ENCODE results near the gene SLC22A25. TPM values are rescaled to one million over a fixed set of nuclear protein-coding genes. Genes with fewer than 3 reads are reported as not detected.
"Not testable (repeated sequence)": the region's sequence is repeated elsewhere in the genome, so short reads cannot be mapped to it uniquely, and the experiment has no call there.

The SLC22A25 gene
- total RNA-seq (2014; rRNA removed; shearing (Covaris generic)) = not detected in 2 replicates

- DNase-seq (ENCODE audit: low read depth) = no peak
These were observed at the start of gene SLC22A25 for GRCh38 chr11:63243533-63243932. TSS of gene SLC22A25 (minus strand) at chr11:63243599. CDS start at chr11:63229652, 13,947 bp downstream.

- DNase-seq (ENCODE audit: low read depth) = no peak
These were observed 46.9 kb upstream of the SLC22A25 start for GRCh38 chr11:63290285-63290684.

DNA sequence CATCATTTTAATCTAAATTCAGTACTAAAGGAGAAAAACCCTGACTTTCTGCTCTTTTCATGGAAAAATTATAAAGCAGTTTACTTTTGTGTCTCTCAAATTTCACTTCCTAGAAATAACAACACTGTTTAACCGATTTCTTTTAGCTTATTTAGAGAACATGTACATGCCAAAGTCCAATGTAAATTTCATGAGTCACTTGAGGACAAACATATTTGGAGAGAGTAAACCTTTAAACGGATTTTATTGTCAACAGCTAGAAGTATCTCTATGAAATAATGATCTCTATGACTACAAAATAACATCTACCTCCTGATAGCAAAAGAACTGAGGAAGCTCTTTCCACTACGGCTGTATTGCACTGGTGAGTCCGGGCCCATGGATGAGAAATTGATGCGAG, 46.3 kb upstream of the SLC22A25 start:
- no peak for DNase-seq (ENCODE audit: low read depth)

GRCh38 chr11:63282579-63282978, 39.2 kb upstream of the SLC22A25 start:
- no peak for DNase-seq (ENCODE audit: low read depth)

DNA sequence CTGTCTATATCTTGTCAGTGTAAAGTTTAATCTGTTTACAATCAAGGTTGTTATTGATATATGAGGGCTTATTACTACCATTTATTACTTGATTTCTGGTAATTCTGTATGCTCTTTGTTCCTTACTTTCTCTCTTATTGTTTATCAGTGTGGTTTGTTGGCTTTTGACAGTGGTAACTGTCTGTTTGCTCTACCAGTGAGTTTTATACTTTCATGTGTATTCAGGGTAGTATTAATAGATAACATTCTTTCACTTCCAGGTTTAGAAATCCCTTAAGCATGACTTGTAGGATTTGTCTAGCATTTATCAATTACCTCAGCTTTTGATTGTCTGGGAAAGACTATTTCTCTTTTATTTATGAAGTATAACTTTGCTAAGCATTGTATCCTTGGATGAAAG, 37.5 kb upstream of the SLC22A25 start:
- no peak for DNase-seq (ENCODE audit: low read depth)

GRCh38 chr11:63277345-63277943, 34.0 kb upstream of the SLC22A25 start:
- DNase-seq (ENCODE audit: low read depth) = no peak

- DNase-seq (ENCODE audit: low read depth) = peak; percentile 11
These were observed 31.4 kb upstream of the SLC22A25 start for GRCh38 chr11:63274776-63275175.

- no peak for DNase-seq (ENCODE audit: low read depth)
These were observed 30.3 kb upstream of the SLC22A25 start for GRCh38 chr11:63273685-63274084.

DNA sequence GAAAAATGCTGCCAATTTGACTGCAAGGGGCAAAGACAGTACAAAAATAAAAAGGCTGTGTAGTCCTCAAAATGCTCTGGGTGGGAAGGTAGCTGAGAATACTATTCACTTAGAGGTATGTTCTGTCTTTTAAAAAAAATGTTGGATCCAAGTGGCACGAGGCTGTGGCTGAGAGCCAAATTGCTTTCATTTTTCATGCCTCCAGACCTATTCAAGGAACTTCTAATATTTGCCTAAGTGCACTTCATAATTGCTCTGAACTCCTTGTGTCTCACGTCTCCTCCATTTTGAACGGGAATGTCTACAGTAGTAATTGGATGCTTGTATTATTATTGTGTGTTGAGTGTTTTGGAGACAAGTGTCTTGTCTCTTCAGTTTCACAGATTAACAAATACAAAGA, 19.1 kb upstream of the SLC22A25 start:
- DNase-seq (ENCODE audit: low read depth) = no peak

DNA sequence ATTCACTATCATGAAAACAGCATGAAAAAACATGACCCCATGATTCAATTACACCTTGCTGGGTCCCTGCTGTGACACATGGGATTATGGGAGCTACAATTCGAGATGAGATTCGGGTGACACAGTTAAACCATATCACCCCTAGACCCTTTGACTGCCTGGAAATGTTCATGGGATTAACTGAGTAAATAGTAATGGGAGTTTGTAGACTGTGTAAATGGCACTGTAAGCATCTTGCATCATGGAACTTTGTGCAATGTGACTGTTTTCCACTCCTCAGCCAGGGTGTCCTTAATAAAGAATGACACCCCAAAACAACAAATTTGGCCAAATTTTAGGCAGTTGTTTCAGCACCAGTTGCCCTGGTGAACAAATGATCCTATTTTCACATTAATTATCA, 7.9 kb upstream of the SLC22A25 start:
- DNase-seq (ENCODE audit: low read depth) = no peak

DNA sequence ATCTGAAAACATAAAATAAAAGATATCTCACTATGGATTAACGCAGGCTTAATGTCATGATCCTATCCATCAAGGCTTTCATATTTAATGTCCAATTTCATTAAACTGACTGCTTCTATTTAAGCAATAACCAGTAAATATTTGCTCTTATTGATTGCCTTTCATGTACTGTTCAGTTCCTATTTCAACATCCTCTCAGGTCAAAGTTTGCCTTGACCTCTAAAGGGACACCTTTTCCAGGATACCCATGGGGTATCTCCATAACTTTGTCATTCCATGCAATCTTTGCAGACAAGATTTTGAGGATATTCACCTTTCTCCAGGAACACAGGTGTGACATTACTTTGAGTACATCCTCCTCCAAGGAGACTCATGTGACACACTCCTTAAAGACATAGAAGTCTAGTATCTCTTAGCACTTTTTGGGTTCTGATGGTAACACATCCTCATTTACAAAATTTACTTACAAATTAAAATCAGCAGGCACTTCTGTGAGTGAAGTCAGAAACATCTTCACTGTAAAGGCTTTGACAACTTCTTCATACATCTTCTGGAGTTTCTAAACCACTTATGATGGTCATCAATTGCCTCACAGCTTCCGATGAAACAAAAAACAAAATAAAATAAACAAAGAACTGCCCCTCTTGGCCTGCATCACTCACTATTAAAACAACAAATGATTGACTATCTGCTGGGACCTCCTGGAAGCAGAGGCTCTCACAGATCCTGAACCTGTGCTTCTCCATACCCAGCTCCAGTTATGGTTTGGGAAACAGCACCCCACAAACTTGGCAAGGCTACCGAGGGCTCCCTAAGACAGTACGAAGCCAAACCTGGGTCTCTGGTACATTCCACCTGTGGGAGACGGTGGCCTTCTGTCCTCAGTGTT, 7.0 kb upstream of the SLC22A25 start:
- no peak for DNase-seq (ENCODE audit: low read depth)

GRCh38 chr11:63248966-63249365, 5.6 kb upstream of the SLC22A25 start:
- DNase-seq (ENCODE audit: low read depth) = no peak

- not testable (repeated sequence) for DNase-seq (ENCODE audit: low read depth)
These were observed 4.0 kb upstream of the SLC22A25 start for GRCh38 chr11:63247237-63248002.

DNA sequence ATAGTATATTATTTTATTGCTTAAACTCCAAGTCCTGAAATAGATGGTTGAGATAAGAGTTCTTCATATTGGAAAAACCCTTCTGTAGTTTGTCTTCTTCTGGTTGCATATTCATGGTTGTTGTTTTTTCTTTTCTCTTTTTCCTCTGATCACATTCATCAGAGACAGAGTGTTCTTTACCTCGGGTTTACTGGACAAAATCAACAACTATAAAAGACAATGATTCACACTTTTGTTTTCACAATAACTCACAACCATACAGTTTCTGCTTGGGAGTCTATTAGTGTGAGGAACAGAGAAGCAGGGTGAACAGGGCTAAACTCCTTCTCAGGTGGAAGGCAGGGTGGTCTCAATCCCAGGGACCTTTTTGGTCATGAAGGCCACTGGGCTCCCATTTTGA, 2.6 kb upstream of the SLC22A25 start:
- no peak for DNase-seq (ENCODE audit: low read depth)

GRCh38 chr11:63244862-63245261, 1.5 kb upstream of the SLC22A25 start:
- DNase-seq (ENCODE audit: low read depth) = no peak

GRCh38 chr11:63242089-63242781, 1.2 kb downstream of the SLC22A25 start:
- no peak for DNase-seq (ENCODE audit: low read depth)

- no peak for DNase-seq (ENCODE audit: low read depth)
These were observed 2.5 kb downstream of the SLC22A25 start for GRCh38 chr11:63240791-63241379.

DNA sequence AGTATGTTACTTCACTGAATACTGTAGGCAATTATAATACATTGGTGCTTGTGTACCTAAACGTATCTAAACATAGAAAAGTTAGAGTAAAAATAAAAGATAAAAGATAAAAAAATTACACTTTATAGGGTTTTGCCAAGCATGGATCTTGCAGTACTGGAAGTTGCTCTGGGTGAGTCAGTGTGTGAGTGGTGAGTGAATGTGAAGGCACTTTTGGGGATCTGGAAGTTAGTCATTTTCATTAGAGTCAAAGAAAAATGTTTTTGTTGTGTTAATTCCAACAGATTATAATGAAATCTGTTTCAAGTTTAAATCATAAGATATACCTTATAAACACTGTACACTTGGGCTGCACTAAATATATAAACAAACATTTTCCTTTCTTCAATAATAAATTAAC, 3.3 kb downstream of the SLC22A25 start:
- no peak for DNase-seq (ENCODE audit: low read depth)

GRCh38 chr11:63239254-63239653, 4.1 kb downstream of the SLC22A25 start:
- DNase-seq (ENCODE audit: low read depth) = no peak

DNA sequence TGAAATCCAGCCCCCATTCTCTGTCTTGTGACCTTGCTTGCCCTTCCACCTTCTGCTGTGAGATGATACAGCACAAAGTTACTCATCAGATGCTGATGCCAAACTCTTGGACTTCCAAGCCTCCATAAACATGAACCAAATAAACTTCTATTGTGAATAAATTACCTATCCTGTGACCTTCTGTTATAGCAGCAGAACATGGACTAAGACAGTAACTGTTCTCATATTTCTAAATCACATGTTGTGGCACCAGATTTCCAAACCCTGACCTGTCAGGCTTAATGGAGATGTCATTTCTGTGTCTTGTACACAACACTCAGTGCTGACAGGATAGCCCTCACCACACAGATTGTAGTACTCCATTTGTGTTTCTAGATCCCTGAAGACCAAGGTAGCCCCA, 6.0 kb downstream of the SLC22A25 start:
- DNase-seq (ENCODE audit: low read depth) = no peak

Data from M059J (cell line).